ENCODE data around the gene USP49. TPM values are rescaled to one million over a fixed set of nuclear protein-coding genes. Genes with fewer than 3 reads are reported as not detected.

USP49 gene
- total and polyA plus RNA-seq, 2 of the 13 experiments (the other 11 are each of a cell fraction or from before 2014, with no cell fraction given) = 2.9 to 4.3 TPM

DNA sequence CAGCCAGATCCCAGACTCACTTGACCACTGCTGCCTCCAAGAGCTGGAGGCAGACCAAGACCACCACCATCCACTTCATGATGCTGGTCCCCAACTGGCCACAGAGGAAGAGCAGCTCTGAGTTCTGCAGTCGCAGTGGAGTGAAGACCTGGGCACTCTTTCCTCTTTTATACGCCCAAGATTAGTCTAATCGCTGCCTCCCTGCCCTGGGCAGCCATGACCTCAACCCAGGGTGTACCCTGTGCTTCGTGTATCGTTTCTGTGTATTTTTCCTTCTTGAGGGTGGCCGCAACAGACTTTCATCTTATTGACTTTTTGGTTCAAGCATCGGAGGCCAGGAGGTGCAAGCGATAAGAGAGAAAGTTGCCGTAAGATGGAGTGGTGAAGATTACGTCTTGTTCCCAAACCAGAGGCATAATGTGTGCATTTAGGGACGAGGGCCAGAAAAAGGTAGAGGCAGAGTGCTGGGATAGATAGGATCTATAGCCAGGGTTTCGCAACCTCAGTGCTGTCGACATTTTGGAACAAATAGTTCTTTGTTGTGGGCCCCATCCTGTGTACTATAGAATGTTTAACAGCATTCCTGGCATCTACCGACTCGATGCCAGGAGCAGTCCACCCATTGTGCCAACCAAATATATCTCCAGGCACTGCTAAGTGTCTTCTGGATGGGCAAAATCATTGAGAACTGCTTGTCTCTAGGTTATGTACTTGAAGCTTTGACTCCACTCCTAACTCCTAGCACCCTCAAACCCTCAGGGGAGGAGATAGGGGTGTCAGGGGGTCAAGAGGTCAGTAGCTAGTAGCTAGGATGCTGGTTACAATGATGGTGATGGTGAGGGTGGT lies 147.7 kb downstream of the USP49 start, which contains the start of gene PGC (continued):
- TF ChIP-seq, protein P1, sequence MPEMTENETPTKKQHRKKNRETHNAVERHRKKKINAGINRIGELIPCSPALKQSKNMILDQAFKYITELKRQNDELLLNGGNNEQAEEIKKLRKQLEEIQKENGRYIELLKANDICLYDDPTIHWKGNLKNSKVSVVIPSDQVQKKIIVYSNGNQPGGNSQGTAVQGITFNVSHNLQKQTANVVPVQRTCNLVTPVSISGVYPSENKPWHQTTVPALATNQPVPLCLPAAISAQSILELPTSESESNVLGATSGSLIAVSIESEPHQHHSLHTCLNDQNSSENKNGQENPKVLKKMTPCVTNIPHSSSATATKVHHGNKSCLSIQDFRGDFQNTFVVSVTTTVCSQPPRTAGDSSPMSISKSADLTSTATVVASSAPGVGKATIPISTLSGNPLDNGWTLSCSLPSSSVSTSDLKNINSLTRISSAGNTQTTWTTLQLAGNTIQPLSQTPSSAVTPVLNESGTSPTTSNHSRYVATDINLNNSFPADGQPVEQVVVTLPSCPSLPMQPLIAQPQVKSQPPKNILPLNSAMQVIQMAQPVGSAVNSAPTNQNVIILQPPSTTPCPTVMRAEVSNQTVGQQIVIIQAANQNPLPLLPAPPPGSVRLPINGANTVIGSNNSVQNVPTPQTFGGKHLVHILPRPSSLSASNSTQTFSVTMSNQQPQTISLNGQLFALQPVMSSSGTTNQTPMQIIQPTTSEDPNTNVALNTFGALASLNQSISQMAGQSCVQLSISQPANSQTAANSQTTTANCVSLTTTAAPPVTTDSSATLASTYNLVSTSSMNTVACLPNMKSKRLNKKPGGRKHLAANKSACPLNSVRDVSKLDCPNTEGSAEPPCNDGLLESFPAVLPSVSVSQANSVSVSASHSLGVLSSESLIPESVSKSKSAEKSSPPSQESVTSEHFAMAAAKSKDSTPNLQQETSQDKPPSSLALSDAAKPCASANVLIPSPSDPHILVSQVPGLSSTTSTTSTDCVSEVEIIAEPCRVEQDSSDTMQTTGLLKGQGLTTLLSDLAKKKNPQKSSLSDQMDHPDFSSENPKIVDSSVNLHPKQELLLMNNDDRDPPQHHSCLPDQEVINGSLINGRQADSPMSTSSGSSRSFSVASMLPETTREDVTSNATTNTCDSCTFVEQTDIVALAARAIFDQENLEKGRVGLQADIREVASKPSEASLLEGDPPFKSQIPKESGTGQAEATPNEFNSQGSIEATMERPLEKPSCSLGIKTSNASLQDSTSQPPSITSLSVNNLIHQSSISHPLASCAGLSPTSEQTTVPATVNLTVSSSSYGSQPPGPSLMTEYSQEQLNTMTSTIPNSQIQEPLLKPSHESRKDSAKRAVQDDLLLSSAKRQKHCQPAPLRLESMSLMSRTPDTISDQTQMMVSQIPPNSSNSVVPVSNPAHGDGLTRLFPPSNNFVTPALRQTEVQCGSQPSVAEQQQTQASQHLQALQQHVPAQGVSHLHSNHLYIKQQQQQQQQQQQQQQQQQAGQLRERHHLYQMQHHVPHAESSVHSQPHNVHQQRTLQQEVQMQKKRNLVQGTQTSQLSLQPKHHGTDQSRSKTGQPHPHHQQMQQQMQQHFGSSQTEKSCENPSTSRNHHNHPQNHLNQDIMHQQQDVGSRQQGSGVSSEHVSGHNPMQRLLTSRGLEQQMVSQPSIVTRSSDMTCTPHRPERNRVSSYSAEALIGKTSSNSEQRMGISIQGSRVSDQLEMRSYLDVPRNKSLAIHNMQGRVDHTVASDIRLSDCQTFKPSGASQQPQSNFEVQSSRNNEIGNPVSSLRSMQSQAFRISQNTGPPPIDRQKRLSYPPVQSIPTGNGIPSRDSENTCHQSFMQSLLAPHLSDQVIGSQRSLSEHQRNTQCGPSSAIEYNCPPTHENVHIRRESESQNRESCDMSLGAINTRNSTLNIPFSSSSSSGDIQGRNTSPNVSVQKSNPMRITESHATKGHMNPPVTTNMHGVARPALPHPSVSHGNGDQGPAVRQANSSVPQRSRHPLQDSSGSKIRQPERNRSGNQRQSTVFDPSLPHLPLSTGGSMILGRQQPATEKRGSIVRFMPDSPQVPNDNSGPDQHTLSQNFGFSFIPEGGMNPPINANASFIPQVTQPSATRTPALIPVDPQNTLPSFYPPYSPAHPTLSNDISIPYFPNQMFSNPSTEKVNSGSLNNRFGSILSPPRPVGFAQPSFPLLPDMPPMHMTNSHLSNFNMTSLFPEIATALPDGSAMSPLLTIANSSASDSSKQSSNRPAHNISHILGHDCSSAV (CRISPR knock-in tag; IDR thresholded peaks at IDR 0.05; ENCODE audit: borderline replicate concordance) = no peak
- TF ChIP-seq RAD51 (IDR thresholded peaks at IDR 0.05; ENCODE audit: borderline replicate concordance) = no peak
- no peak for TF ChIP-seq PBX3 (CRISPR knock-in tag; IDR thresholded peaks at IDR 0.05; ENCODE audit: borderline replicate concordance)
- TF ChIP-seq ZNF496 (CRISPR knock-in tag; IDR thresholded peaks at IDR 0.05; ENCODE audit: insufficient replicate concordance) = no peak
- TF ChIP-seq, protein P2, sequence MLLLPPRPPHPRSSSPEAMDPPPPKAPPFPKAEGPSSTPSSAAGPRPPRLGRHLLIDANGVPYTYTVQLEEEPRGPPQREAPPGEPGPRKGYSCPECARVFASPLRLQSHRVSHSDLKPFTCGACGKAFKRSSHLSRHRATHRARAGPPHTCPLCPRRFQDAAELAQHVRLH (CRISPR knock-in tag; IDR thresholded peaks at IDR 0.05; ENCODE audit: borderline replicate concordance, low read depth) = peak; percentile 77
- TF ChIP-seq NFKB2 (CRISPR knock-in tag; IDR thresholded peaks at IDR 0.05; ENCODE audit: borderline replicate concordance) = peak; percentile 31; the same call in 1 of the 2 replicates
- TF ChIP-seq HNRNPK (IDR thresholded peaks at IDR 0.05; ENCODE audit: low read depth, low read length, poor library complexity, severe bottlenecking) = no peak
- no peak for TF ChIP-seq ZNF282 (IDR thresholded peaks at IDR 0.05; ENCODE audit: partially characterized antibody)
- TF ChIP-seq CCAR2 (optimal IDR thresholded peaks at IDR 0.05; ENCODE audit: low read depth, low read length) = no peak
- TF ChIP-seq, protein P3, sequence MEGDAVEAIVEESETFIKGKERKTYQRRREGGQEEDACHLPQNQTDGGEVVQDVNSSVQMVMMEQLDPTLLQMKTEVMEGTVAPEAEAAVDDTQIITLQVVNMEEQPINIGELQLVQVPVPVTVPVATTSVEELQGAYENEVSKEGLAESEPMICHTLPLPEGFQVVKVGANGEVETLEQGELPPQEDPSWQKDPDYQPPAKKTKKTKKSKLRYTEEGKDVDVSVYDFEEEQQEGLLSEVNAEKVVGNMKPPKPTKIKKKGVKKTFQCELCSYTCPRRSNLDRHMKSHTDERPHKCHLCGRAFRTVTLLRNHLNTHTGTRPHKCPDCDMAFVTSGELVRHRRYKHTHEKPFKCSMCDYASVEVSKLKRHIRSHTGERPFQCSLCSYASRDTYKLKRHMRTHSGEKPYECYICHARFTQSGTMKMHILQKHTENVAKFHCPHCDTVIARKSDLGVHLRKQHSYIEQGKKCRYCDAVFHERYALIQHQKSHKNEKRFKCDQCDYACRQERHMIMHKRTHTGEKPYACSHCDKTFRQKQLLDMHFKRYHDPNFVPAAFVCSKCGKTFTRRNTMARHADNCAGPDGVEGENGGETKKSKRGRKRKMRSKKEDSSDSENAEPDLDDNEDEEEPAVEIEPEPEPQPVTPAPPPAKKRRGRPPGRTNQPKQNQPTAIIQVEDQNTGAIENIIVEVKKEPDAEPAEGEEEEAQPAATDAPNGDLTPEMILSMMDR (CRISPR knock-in tag; IDR thresholded peaks at IDR 0.05) = peak; percentile 16; the same call in 1 of the 2 replicates
- TF ChIP-seq CCDC6 (CRISPR knock-in tag; IDR thresholded peaks at IDR 0.05) = 0 out of 2 replicates have a peak, but pooled peaks have one; percentile 37
- TF ChIP-seq, protein P4, sequence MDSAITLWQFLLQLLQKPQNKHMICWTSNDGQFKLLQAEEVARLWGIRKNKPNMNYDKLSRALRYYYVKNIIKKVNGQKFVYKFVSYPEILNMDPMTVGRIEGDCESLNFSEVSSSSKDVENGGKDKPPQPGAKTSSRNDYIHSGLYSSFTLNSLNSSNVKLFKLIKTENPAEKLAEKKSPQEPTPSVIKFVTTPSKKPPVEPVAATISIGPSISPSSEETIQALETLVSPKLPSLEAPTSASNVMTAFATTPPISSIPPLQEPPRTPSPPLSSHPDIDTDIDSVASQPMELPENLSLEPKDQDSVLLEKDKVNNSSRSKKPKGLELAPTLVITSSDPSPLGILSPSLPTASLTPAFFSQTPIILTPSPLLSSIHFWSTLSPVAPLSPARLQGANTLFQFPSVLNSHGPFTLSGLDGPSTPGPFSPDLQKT (CRISPR knock-in tag; IDR thresholded peaks at IDR 0.05; ENCODE audit: borderline replicate concordance) = no peak
